Calu3 (cell line): ENCODE results near the gene OGFOD3. TPM values are rescaled to one million over a fixed set of nuclear protein-coding genes. Genes with fewer than 3 reads are reported as not detected.

Experiments
- BruUV-seq: library from RNA; stranded (reverse); fragments of 400-500 nt; replicated peaks from 2 replicates; lab custom pipeline; 2021; lab: Mats Ljungman, UMichigan
- CTCF ChIA-PET: fragments of 300-600 bp; sonication (Branson Sonifier 250); formaldehyde crosslinking; loops from one replicate; lab custom pipeline; 2022; ENCODE audit warnings: antibody characterized with exemption; lab: Charles Lee
- DNase-seq: peaks from one replicate; pipeline ENCODE4 v3.0.0; 2022
- H3K27ac Mint-ChIP-seq: one replicate; pipeline ENCODE4 v1.8.0; 2022; ENCODE audit warnings: mixed read lengths; ENCODE audit not compliant: unreplicated experiment
- H3K27me3 Mint-ChIP-seq: one replicate; pipeline ENCODE4 v1.8.0; 2022; ENCODE audit warnings: mixed read lengths; ENCODE audit not compliant: unreplicated experiment
- H3K36me3 Mint-ChIP-seq: one replicate; pipeline ENCODE4 v1.8.0; 2022; ENCODE audit warnings: mild to moderate bottlenecking, moderate library complexity, mixed read lengths; ENCODE audit not compliant: insufficient read depth, unreplicated experiment
- H3K4me1 Mint-ChIP-seq: one replicate; pipeline ENCODE4 v1.8.0; 2022; ENCODE audit warnings: mild to moderate bottlenecking, low read depth, mixed read lengths; ENCODE audit not compliant: unreplicated experiment
- H3K4me3 Mint-ChIP-seq: one replicate; pipeline ENCODE4 v1.8.0; 2022; ENCODE audit warnings: mild to moderate bottlenecking, low read depth, moderate library complexity, mixed read lengths; ENCODE audit not compliant: unreplicated experiment
- H3K9me3 Mint-ChIP-seq: one replicate; pipeline ENCODE4 v1.8.0; 2022; ENCODE audit warnings: low read depth, mixed read lengths; ENCODE audit not compliant: unreplicated experiment
- CTCF ChIP-seq: fragments of 200-600 bp; IDR thresholded peaks from one replicate; pipeline ENCODE4 v1.8.0; 2022; ENCODE audit warnings: antibody characterized with exemption; ENCODE audit not compliant: unreplicated experiment
- intact Hi-C: fragments of 100-400 bp; cut with micrococcal nuclease; formaldehyde crosslinking; loops from one replicate; pipeline ENCODE4 v1.10.0; 2022; ENCODE audit not compliant: unreplicated experiment
- total RNA-seq: library from RNA; stranded (reverse); gene quantifications from 2 replicates; pipeline ENCODE4 v1.2.3, GENCODE V29; 2022

OGFOD3 gene
- total RNA-seq, 1 experiment from 2014 or later, result 29.0 TPM

- no TSS peak for BruUV-seq
- Mint-ChIP-seq H3K4me1 (no peaks in the 10 kb centered on the region), H3K4me3 (no peak overlapping the region), H3K36me3 (peaks cover 28% of the 10 kb centered on the region), H3K27me3 (no peaks in the 10 kb centered on the region), H3K9me3 (no peaks in the 10 kb centered on the region), H3K27ac (no peak overlapping the region)
- intact Hi-C loops, result no loop called here
- TF ChIP-seq CTCF, result no peak
- DNase-seq, result no peak
- CTCF ChIA-PET, result no interaction called here
These were observed 21.5 kb upstream of the OGFOD3 start for GRCh38 chr17:82439829-82440365.

- no peak overlapping the region for H3K27ac Mint-ChIP-seq
- BruUV-seq, result no TSS peak
- CTCF ChIA-PET, result no interaction called here
These were observed 20.9 kb upstream of the OGFOD3 start for GRCh38 chr17:82439194-82439828.

GRCh38 chr17:82438401-82439193, 20.2 kb upstream of the OGFOD3 start:
- peaks cover 28% of the 10 kb centered on the region for H3K36me3 Mint-ChIP-seq
- H3K27me3 Mint-ChIP-seq, result no peaks in the 10 kb centered on the region
- H3K4me1 Mint-ChIP-seq, result no peaks in the 10 kb centered on the region
- H3K9me3 Mint-ChIP-seq, result no peaks in the 10 kb centered on the region
- H3K27ac Mint-ChIP-seq, result no peak overlapping the region
- CTCF ChIA-PET, result interaction anchor here (0.5 kb wide), 1 partner anchor 412 kb away, joined by 4 read pairs; no protein-coding TSS in a partner anchor
- no TSS peak for BruUV-seq
- DNase-seq, result no peak
- intact Hi-C loops, result no loop called here
- no peak for TF ChIP-seq CTCF
- H3K4me3 Mint-ChIP-seq, result no peak overlapping the region

More at GRCh38 chr17:82439194-82439828, 20.9 kb upstream of the OGFOD3 start:
- no peak for TF ChIP-seq CTCF
- Mint-ChIP-seq H3K4me1 (no peaks in the 10 kb centered on the region), H3K9me3 (no peaks in the 10 kb centered on the region), H3K36me3 (peaks cover 28% of the 10 kb centered on the region), H3K4me3 (no peak overlapping the region), H3K27me3 (no peaks in the 10 kb centered on the region)
- intact Hi-C loops, result no loop called here
- DNase-seq, result no peak

GRCh38 chr17:82437325-82437668, 18.9 kb upstream of the OGFOD3 start:
- CTCF ChIA-PET, result no interaction called here
- Mint-ChIP-seq H3K4me3 (no peak overlapping the region), H3K9me3 (no peaks in the 10 kb centered on the region), H3K27me3 (no peaks in the 10 kb centered on the region), H3K36me3 (peaks cover 18% of the 10 kb centered on the region), H3K4me1 (no peaks in the 10 kb centered on the region), H3K27ac (no peak overlapping the region)
- TF ChIP-seq CTCF, result no peak
- no peak for DNase-seq
- no TSS peak for BruUV-seq
- intact Hi-C loops, result no loop called here
